NCI-H2196 treated with DMSO at 0.1 percent for 48 hours (cell line): ENCODE results near the gene AP5Z1.

ENCODE experiments used
- DNase-seq: peaks from one replicate; lab custom pipeline; 2025; ENCODE audit not compliant: unreplicated experiment; lab: John Stamatoyannopoulos, UW

AP5Z1 gene

GRCh38 chr7:4819560-4820404 is 44.4 kb downstream of the AP5Z1 start:
- no peak for DNase-seq

GRCh38 chr7:4820405-4820966 is 45.1 kb downstream of the AP5Z1 start:
- DNase-seq = no peak

- DNase-seq = no peak
Observed at GRCh38 chr7:4820967-4821471, 45.6 kb downstream of the AP5Z1 start.

GRCh38 chr7:4822677-4823076 is 47.3 kb downstream of the AP5Z1 start:
- DNase-seq = no peak

- no peak for DNase-seq
Observed at GRCh38 chr7:4823441-4824119, 48.2 kb downstream of the AP5Z1 start.

- no peak for DNase-seq
Observed at GRCh38 chr7:4824120-4824775, 48.8 kb downstream of the AP5Z1 start.

GRCh38 chr7:4825081-4825480 is 49.7 kb downstream of the AP5Z1 start:
- DNase-seq = no peak

- no peak for DNase-seq
Observed at GRCh38 chr7:4828720-4829383, 53.4 kb downstream of the AP5Z1 start.

GRCh38 chr7:4830176-4830575 is 54.8 kb downstream of the AP5Z1 start:
- peak; percentile 4 for DNase-seq

- DNase-seq = no peak
Observed at GRCh38 chr7:4831723-4832495, 56.5 kb downstream of the AP5Z1 start.

- DNase-seq = no peak
Observed at GRCh38 chr7:4832711-4833110, 57.3 kb downstream of the AP5Z1 start.

GRCh38 chr7:4833176-4833575 is 57.8 kb downstream of the AP5Z1 start:
- DNase-seq = no peak

- DNase-seq = no peak
Observed at GRCh38 chr7:4833691-4834600, 58.5 kb downstream of the AP5Z1 start.

GRCh38 chr7:4834601-4835397 is 59.4 kb downstream of the AP5Z1 start:
- DNase-seq = no peak

- no peak for DNase-seq
Observed at GRCh38 chr7:4835398-4836205, 60.2 kb downstream of the AP5Z1 start.

GRCh38 chr7:4836206-4836661 is 60.8 kb downstream of the AP5Z1 start:
- DNase-seq = no peak

GRCh38 chr7:4837041-4837802 is 61.8 kb downstream of the AP5Z1 start:
- DNase-seq = no peak
